Midbrain (tissue), 1 donor: ENCODE measurements around the gene NCK2.
"Not testable (repeated sequence)": the region's sequence is repeated elsewhere in the genome, so short reads cannot be mapped to it uniquely, and the experiment has no call there.

ENCODE experiments used
- DNase-seq: peaks from one replicate; lab custom pipeline; 2025; lab: John Stamatoyannopoulos, UW

NCK2 gene

DNA sequence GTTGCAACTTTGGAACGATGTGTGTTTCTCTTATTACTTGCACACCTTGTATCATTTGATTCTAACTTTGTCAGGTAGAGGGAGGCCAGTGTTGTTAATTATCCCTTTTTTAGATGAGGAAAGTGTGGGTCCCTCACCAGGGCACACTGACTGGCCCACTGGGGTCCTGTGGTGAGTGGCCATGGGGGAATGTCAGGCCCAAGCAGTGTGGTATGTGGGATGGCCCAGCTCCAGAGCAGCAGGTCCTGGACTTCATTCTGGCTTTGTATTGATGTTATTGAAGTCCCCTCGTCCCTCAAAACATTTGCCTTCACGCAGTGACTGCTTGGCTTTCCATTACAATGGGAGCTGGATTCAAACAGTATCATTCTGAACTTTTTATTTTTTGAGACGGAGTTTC lies 11.7 kb downstream of the NCK2 start:
- DNase-seq, result no peak

DNA sequence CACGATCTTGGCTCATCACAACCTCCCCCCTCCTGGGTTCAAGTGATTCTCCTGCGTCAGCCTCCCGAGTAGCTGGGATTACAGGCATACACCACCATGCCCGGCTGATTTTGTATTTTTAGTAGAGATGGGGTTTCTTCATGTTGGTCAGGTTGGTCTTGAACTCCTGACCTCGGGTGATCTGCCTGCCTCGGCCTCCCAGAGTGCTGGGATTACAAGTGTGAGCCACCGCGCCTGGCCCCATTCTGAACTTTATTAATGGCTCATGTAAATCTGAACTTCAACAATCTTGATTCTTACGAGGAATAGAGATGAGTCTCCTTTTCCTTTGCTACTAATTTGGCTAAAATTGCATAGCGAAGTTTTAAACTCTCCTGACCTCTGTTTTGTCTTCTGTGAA lies 12.2 kb downstream of the NCK2 start:
- DNase-seq, result not testable (repeated sequence)

DNA sequence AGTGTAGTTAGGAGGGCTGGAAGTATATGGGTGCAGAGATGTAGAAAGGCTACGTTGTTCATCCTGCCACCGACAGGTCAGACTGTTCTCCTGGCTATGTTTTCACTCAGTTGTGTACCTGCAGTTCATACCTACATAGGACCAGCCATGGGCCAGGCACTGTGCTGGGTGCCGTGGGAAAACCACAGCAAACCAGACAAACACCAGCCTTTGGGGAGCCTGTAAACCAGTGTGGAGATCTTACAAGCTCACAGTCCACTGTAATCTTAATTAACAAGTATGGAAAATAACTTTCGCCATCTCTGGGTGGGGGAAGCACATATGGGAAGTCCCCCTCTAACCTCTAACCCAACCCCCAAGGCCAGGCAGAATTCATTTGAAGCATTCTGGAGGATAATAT lies 12.7 kb downstream of the NCK2 start:
- no peak for DNase-seq

DNA sequence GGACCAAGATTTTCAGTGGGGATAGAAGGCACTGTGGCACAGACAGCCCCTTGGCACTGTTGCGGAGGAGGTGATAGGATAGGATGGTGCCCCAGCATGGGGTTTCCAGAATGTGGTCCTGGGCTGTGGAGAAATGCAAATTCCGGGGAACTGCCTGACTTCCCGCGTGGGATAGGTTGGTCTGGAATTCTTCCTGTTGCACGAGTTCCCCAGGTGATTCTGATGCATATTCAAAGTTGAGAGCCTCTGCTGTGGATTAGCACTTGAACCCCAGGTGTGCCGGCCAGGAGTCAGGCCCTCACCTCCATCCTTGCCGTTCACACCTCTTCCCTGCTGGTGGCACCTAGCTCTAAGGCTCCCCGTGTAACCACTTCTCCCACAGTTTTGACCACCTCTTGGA lies 15.5 kb downstream of the NCK2 start:
- no peak for DNase-seq

DNA sequence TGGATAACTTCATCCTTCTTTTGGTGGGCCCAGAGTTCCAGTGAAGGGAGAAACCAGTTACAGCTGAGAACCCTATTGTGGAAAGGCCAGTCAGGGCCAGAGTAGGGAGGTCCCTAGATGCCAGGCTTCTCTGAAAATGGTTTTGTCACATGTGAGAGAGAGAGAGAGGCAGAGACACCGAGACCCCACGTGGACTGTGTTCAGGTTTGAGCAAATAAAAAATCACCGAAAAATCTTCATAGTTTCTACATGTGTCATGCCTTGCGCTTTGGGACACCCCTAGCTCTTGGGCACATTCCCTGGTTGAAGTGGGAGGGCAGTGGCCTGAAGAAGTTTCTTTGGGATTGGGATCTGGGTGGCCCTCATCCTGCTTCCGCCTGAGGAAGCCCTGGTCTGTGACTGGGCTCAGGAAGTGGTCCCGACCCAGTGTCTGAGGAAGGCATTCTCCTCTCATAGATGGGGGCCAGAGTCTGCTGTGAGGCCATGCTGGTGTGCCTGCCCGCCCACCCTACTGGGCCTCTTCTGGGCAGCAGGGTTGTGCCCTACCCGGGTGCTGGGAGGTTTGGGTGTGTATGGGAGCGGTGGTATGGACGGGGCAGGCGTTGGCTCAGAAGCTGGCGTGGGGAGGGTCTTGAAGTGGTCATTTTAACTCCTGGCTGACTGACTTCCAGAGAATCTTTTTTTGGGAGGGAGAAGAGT lies 16.1 kb downstream of the NCK2 start:
- DNase-seq, result no peak

DNA sequence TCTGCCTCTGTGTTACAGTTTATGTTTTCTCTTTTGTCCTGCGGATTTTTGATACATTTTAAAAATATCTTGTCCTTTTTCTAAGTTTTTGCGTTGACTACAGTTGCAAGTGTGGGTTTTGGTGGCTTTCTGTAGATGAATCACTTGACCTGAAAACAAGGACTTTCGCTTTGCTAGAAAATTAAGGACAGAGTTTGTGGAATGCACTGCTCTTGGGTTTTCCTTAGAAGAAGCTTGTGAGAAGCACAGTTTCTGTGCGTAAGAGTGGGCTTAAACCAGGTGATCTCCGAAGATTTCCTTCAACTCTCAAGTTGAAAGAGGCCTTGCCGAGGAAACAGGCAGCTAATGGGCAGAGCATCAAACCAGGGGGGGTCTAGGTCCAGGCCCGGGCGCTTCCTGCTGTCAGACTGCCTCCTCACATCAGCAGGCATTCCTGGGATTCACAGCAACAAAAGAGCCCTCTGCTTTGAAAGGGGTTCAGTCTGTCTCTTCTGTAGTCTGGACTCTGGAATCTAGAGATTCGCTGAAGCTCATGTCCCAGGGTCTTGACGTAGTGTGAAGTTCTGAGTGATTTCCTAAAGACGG lies 17.3 kb downstream of the NCK2 start:
- DNase-seq, result no peak

- DNase-seq, result no peak
Measured at GRCh38 chr2:105763076-105763475, 18.4 kb downstream of the NCK2 start.

DNA sequence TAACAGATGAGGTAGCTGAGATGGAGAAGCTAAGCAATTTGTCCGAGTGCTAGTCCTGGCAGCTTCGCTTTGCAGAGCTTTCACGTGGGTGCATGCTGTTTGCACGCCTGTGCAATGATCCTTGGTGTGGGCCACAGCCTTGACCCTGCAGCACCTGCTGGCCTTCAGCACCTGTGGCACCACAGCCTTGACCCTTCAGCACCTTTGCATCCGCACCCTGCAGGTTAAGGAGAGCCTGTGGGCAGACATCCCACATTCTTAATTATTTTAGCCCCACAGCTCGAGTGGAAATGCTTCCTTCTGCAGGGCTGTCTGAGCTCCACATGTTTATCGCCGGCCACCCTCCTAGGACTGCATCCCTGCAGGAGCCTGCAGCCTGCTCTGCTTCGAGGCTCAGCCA lies 19.3 kb downstream of the NCK2 start:
- DNase-seq, result no peak

DNA sequence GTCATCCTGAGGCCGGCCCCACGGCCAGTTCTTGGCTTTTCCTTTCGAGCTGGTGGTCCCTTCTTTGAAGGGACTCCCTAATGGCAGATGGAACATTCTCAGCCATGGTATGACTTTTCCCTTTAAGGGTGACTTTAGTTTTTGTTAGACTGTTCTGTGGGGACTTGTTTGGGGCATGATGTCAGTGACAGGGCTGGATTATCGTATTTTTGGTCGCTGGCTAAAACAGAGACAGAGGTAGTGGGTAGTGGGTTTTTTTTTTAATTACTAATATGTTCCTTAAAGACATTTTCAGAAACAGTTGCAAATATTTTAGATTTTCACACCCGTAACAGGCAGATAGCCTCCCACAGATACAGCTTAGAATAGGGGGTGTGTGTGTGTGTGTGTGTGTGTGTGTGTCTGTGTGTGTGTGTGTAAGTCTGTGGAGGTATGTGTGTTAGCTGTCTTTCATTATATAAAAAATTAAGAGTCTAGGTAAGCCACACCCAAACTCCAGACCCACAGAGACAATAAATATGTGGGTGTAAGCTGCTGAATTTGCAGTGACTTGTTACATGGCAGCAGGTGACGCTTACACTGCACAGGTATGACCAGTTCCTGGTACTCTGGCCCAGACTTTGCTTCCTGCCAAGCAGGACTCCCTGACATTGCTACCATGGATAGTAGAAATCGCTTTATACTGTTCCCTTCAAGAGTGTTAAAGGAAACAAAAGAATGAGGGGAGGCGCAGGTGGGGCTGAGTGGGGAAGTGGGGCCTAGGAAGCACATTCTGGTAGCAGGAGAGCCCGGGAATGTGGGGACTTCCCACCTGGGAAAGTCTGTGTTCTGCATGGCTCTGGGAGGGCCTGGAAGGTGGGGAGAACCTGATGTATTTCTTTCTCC lies 20.9 kb downstream of the NCK2 start:
- no peak for DNase-seq

DNA sequence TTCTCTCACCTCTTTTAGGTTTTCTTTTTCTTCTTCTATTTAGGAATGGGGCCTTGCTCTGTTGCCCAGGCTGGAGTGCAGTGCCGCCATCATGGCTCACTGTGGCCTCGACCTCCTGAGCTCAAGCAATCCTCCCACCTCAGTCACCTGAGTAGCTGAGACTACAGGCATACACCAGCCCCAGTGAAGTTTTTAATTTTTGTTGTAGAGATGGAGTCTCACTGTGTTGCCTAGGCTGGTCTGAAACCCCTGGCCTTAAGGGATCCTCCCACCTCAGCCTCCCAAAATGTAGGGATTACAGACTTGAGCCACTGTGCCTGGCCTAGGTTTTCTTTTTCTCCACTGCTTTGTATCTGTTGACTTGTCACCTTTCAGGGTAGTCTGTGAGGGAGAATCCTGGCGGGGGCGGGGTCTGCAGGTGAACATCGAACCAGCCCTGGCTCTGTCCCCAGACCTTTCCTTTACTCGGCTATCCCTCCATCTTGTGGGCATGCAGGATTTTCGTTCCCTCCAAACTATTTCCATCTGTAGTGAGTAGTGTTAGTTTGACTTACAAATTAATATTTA lies 21.7 kb downstream of the NCK2 start:
- DNase-seq, result no peak

GRCh38 chr2:105768176-105768575 lies 23.5 kb downstream of the NCK2 start:
- DNase-seq, result no peak

DNA sequence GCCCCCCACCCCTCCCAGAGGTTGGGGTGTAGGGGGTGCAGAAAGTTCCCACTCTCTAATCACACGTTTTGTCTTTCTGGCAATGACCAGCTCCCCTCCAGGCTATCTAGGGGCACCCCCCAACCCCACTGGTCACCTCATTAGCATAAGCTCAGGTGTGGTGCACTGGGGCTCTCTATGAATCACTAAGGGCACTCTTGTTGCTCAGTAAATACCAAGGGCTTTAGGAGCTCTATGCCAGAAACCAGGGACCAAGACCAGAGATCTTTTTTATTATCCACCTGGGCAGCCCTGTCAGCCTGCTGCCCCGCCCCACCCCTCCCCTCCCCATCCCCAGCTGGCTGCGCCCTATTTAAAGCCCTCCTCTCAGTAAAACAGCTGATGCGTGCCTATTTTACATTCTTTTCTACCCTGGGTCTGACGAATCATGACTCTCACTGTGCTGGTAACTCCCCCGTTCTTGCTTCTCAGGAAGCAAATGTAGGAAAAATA lies 24.3 kb downstream of the NCK2 start:
- DNase-seq, result no peak

DNA sequence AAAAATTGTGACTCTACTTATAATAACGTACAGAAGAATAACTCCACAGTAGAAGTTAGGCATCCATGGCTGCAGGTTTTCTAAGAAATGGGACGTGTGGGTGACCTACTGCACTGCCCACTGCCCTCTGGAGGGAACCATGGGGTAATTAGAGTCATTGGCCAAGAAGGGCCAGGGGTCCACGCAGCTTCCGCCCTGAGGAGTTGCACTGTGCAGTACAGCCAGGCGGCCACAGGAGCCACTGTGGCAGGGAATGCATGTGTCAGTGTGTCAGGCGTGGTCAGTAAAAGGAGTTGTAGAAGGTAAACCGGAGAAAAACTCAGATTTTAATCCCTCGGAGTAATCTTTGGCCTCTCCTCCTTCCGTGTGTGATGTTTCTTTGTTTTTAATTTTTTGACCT lies 24.8 kb downstream of the NCK2 start:
- no peak for DNase-seq

DNA sequence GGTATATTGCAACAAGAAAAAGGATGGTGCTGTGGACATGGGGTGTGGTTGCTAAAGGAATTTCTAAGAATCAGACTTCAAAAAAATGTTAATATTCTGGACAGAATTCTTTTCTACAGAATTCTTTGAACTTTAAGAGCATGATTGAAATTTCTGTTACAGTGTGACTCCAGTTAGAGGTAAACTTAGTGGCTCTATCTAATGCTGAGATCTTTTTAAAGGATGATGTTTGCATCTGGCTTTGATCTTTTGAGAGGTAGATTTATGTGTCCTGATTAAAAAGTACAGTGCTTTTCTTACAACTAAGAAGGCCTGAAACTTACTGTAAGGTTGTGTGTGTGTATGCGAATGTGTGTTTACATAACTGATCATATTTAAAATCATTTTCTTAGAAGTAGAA lies 25.4 kb downstream of the NCK2 start:
- no peak for DNase-seq

- not testable (repeated sequence) for DNase-seq
Measured at GRCh38 chr2:105771291-105771690, 26.6 kb downstream of the NCK2 start.

GRCh38 chr2:105771836-105772235 lies 27.1 kb downstream of the NCK2 start:
- DNase-seq, result no peak

- DNase-seq, result no peak
Measured at GRCh38 chr2:105772362-105772761, 27.6 kb downstream of the NCK2 start.

GRCh38 chr2:105773568-105773967 lies 28.9 kb downstream of the NCK2 start:
- no peak for DNase-seq

DNA sequence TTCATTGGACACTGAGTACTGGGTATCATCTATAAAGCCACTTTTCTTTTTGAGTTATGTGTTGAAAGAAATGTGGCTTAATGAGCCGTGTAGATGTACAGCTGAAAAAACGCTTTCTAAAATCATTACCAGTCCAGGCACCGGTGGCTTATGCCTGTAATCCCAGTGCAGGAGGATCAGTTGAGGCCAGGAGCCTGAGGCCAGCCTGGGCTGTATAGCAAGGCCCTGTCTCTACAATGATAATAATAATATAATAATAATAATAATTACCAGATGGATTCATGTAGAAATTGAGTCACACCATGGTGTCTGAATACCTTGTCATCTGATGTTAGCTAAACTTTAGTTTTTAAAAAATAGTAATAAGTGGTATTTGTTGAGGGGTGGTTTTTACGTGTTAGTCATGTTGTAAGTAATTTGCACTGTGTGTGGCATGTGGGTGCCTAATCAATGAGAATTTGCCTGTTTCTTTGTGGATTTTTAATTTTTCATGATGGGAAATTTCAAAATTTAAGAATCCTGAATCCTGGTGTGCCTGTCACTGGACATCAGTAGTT lies 30.1 kb downstream of the NCK2 start:
- DNase-seq, result no peak

- DNase-seq, result no peak
Measured at GRCh38 chr2:105775809-105776559, 31.3 kb downstream of the NCK2 start.

- no peak for DNase-seq
Measured at GRCh38 chr2:105776560-105776928, 31.8 kb downstream of the NCK2 start.
